ENCODE results near the gene PHF20.

GRCh38 chr20:35972462-35972861 is 200.6 kb downstream of the PHF20 start:
- TF ChIP-seq CTCF (conservative IDR thresholded peaks at IDR 0.05; ENCODE audit: low read depth, low read length) (no peak), EZH2 (IDR thresholded peaks at IDR 0.05; ENCODE audit: low read length, unreplicated experiment) (no peak)
